ENCODE measurements around the gene GP1BB. TPM values are rescaled to one million over a fixed set of nuclear protein-coding genes. Genes with fewer than 3 reads are reported as not detected.

The GP1BB gene
- total and polyA plus RNA-seq, 2 of the 13 experiments (the other 11 are each of a cell fraction or from before 2014, with no cell fraction given), result not detected

GRCh38 chr22:19723232-19723982, at the start of gene GP1BB (continued):
- 0 out of 2 replicates have a peak, but pooled peaks have one; percentile 4 for TF ChIP-seq ZNF770 (CRISPR knock-in tag; IDR thresholded peaks at IDR 0.05)
- TF ChIP-seq ZNF780A (CRISPR knock-in tag; IDR thresholded peaks at IDR 0.05), result 0 out of 2 replicates have a peak, but pooled peaks have one; percentile 33
- no peak for TF ChIP-seq ZNF432 (CRISPR knock-in tag; IDR thresholded peaks at IDR 0.05; ENCODE audit: borderline replicate concordance)
- peak; percentile 8 for TF ChIP-seq TEAD3 (CRISPR knock-in tag; optimal IDR thresholded peaks at IDR 0.05; ENCODE audit: borderline replicate concordance)
- no peak for TF ChIP-seq SP2 (CRISPR knock-in tag; IDR thresholded peaks at IDR 0.05)
- no peak for TF ChIP-seq LCORL (IDR thresholded peaks at IDR 0.05)
- TF ChIP-seq LCORL (CRISPR knock-in tag; IDR thresholded peaks at IDR 0.05), result no peak
- no peak for TF ChIP-seq POLR2A (IDR thresholded peaks at IDR 0.05; ENCODE audit: insufficient read depth in 1 of 2, low read depth in 2 of 2, low read length in 2 of 2)
- TF ChIP-seq STAT6 (CRISPR knock-in tag; IDR thresholded peaks at IDR 0.05; ENCODE audit: borderline replicate concordance), result no peak
- no peak for TF ChIP-seq KDM1A (CRISPR knock-in tag; IDR thresholded peaks at IDR 0.05)
- no peak for TF ChIP-seq HMGXB3 (CRISPR knock-in tag; IDR thresholded peaks at IDR 0.05; ENCODE audit: borderline replicate concordance)
- TF ChIP-seq HOXA5 (CRISPR knock-in tag; IDR thresholded peaks at IDR 0.05), result 0 out of 2 replicates have a peak, but pooled peaks have one; percentile 12
- TF ChIP-seq NFIC (IDR thresholded peaks at IDR 0.05; ENCODE audit: low read length), result no peak
- TF ChIP-seq REST (IDR thresholded peaks at IDR 0.05; ENCODE audit: borderline replicate concordance in 1 of 2, low read depth in 1 of 2, low read length in 2 of 2), result no peak
- no peak for TF ChIP-seq FOXA3 (CRISPR knock-in tag; IDR thresholded peaks at IDR 0.05)

Measured in HepG2 (cell line).